GM06990 (cell line): ENCODE measurements around the gene ARL4D.
"Not testable (repeated sequence)": the region's sequence is repeated elsewhere in the genome, so short reads cannot be mapped to it uniquely, and the experiment has no call there.

Experiments used
- DNase-seq: peaks from one replicate; pipeline ENCODE4 v3.0.0-alpha.2; 2011; ENCODE audit not compliant: insufficient read length; ENCODE audit errors: extremely low read depth
- H3K27me3 ChIP-seq: replicated peaks from 2 replicates; pipeline ENCODE4 v1.6.0; 2011; ENCODE audit warnings: low read length; ENCODE audit not compliant: control insufficient read depth, insufficient read depth
- H3K36me3 ChIP-seq: 2 replicates; pipeline ENCODE4 v1.5.1; 2011; ENCODE audit warnings: low read length; ENCODE audit not compliant: control insufficient read depth, insufficient read depth
- H3K4me3 ChIP-seq: replicated peaks from 2 replicates; pipeline ENCODE4 v1.5.1; 2011; ENCODE audit warnings: low read depth, mild to moderate bottlenecking, control low read depth, low read length
- CTCF ChIP-seq: IDR thresholded peaks from 2 replicates; pipeline ENCODE4 v1.5.1; 2011; ENCODE audit warnings: low read length, control low read depth, mild to moderate bottlenecking, inconsistent platforms; ENCODE audit not compliant: insufficient read depth, poor library complexity, severe bottlenecking

Gene ARL4D

GRCh38 chr17:43385046-43385831, 13.6 kb upstream of the ARL4D start:
- no peak for DNase-seq
- no peak for TF ChIP-seq CTCF
- Histone ChIP-seq H3K4me3 (no peak overlapping the region), H3K36me3 (no peaks in the 10 kb centered on the region), H3K27me3 (no peaks in the 10 kb centered on the region)

GRCh38 chr17:43388359-43389045, 10.3 kb upstream of the ARL4D start:
- Histone ChIP-seq H3K36me3 (no peaks in the 10 kb centered on the region), H3K4me3 (peak overlapping the region; percentile 69), H3K27me3 (no peaks in the 10 kb centered on the region)
- TF ChIP-seq CTCF = no peak
- DNase-seq = peak; percentile 94

- no peaks in the 10 kb centered on the region for H3K27me3 ChIP-seq
Observed at GRCh38 chr17:43389046-43389947, 9.5 kb upstream of the ARL4D start.

GRCh38 chr17:43392397-43392796, 6.4 kb upstream of the ARL4D start:
- H3K4me3 ChIP-seq = no peak overlapping the region
- DNase-seq = no peak
- no peaks in the 10 kb centered on the region for H3K36me3 ChIP-seq
- no peak for TF ChIP-seq CTCF
- no peaks in the 10 kb centered on the region for H3K27me3 ChIP-seq

More at GRCh38 chr17:43389046-43389947, 9.5 kb upstream of the ARL4D start:
- peak; percentile 81 for DNase-seq
- peak overlapping the region; percentile 69 for H3K4me3 ChIP-seq
- no peaks in the 10 kb centered on the region for H3K36me3 ChIP-seq
- TF ChIP-seq CTCF = peak; percentile 86

GRCh38 chr17:43393944-43394482, 4.8 kb upstream of the ARL4D start:
- Histone ChIP-seq H3K4me3 (no peak overlapping the region), H3K27me3 (no peaks in the 10 kb centered on the region), H3K36me3 (no peaks in the 10 kb centered on the region)
- peak; percentile 82 for TF ChIP-seq CTCF
- DNase-seq = no peak

GRCh38 chr17:43394696-43395095, 4.1 kb upstream of the ARL4D start:
- not testable (repeated sequence) for H3K36me3 ChIP-seq, DNase-seq, H3K27me3 ChIP-seq, H3K4me3 ChIP-seq
